Right lobe of liver (tissue), 6 donors: ENCODE data around the gene IGFBP5. TPM values are rescaled to one million over a fixed set of nuclear protein-coding genes. Genes with fewer than 3 reads are reported as not detected.

Experiments used
- ATAC-seq, 4 donors: fragments of 200-7000 bp; cut with Tn5 transposase; one replicate each; pipeline ENCODE4 v1.9.1; 2020; ENCODE audit warnings: mild to moderate bottlenecking in 4 of 4, moderate library complexity in 4 of 4
- DNase-seq, 3 donors: peaks; one replicate each; pipeline ENCODE4 v3.0.0-alpha.2; 2020
- H3K27ac ChIP-seq, 3 donors: fragments of 200-600 bp; one replicate each; pipeline ENCODE4 v1.8.0; 2022
- H3K27me3 ChIP-seq, 2 donors: fragments of 200-600 bp; one replicate each; pipeline ENCODE4 v1.8.0; 2022
- H3K36me3 ChIP-seq, 4 donors: fragments of 200-600 bp; sonication (generic) in 1 of 4; one replicate each; pipeline versions ENCODE4 v1.5.1 to v1.8.0; 2017 to 2022; ENCODE audit warnings: control low read depth in 1 of 4
- H3K4me1 ChIP-seq, 4 donors: fragments of 200-600 bp; sonication (generic) in 1 of 4; one replicate each; pipeline versions ENCODE4 v1.5.1 to v1.8.0; 2017 to 2022; ENCODE audit warnings: control low read depth in 1 of 4
- H3K4me3 ChIP-seq, 3 donors: fragments of 200-600 bp; one replicate each; pipeline ENCODE4 v1.8.0; 2022
- H3K9me3 ChIP-seq, 4 donors: fragments of 200-600 bp; sonication (generic) in 1 of 4; one replicate each; pipeline versions ENCODE4 v1.5.1 to v1.8.0; 2017 to 2022; ENCODE audit warnings: control low read depth in 1 of 4
- POLR2A ChIP-seq: fragments of 450-650 bp; IDR thresholded peaks from one replicate; pipeline ENCODE4 v1.6.1; 2017; ENCODE audit warnings: antibody characterized with exemption, mild to moderate bottlenecking
- WGBS: methylation state at CpG from one replicate; pipeline ENCODE4 v1.1.6; 2018; ENCODE audit warnings: low coverage, low lambda C conversion rate; ENCODE audit not compliant: insufficient coverage; ENCODE audit errors: missing lambda C conversion rate; 5-methylcytosine and 5-hydroxymethylcytosine counted together
- intact Hi-C, 2 donors: fragments of 100-400 bp; cut with DNase I; formaldehyde crosslinking; loops; one replicate each; pipeline versions ENCODE4 v1.11.2 to v1.14.1; 2022
- total RNA-seq, 6 experiments: library from RNA; depleted of rRNA in 2 of 6; stranded (reverse); fragments of >200 nt in 2 of 6; fragmentation: NEBNext Ultra II Directional in 3 of 6; extraction: Animal tissue kit (Norgen Biotek cat#: 25700) in 3 of 6; gene quantifications; one replicate each; pipeline versions ENCODE4 v1.1.0 to v1.2.4, GENCODE V29; 2016 to 2023
- TF ChIP-seq, protein P1 (sequence below), 4 donors: fragments of 200-600 bp in 3 of 4; fragments of 450-650 bp in 1 of 4; IDR thresholded peaks; one replicate each; pipeline versions ENCODE4 v1.5.1 to v1.8.0; 2016 to 2022; ENCODE audit warnings: antibody characterized with exemption in 4 of 4, mild to moderate bottlenecking in 2 of 4
- donor health status: DM: no; HTN: yes; CAD: no.
- donor health status: DM: no; HTN: no; CAD: no.
- donor health status: DM: no; HTN: no; CAD: no.
- donor health status: DM: no; HTN: yes; CAD: no.
- donor health status: DM: no; HTN: yes; CAD: no.

IGFBP5 gene
- total RNA-seq, 6 experiments from 2014 or later = 13.7 to 76.0 (median 30.9) TPM

DNA sequence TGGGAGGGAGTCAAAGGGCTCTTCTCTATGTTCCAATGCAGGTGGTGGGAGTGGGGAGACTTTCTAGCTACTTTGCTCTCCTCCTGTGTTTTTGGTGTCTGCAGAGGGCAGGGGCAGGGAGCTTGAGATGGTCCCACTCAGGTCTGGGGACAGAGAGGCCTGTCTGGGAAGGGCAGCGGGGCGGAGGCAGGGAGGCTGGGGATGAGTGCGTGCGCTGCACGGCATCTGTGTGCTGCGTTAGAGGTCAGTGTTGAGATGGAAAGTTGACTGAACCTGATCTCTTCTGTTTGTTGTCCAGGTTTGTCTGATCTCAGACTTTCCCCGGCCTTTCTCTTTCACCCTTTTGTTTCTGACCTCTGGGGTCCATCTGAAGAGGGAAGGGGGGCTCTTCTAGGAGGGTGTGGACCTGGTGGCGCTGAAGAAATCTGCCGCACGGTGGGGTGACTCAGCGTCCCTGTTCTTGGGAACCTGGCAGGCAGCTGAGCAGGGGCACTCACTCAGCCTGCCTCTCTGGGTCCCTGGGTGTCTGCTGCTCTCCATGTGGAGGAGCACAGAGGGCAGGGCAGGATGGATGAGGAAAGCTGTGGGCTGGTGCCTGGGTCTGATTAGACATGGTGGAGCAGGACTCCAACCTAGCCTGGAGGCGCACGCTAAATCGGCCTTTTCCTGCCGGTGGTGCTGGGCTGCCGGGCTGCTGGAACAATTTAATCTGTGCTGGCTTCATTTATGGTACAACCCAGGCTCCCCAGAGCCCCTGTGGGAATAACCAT, 38.1 kb downstream of the IGFBP5 start:
- Histone ChIP-seq H3K27ac (no peak overlapping the region), H3K36me3 (peaks cover 0 to 32% (median 11%) of the 10 kb centered on the region in 4 donors), H3K9me3 (no peaks in the 10 kb centered on the region), H3K4me3 (no peak overlapping the region), H3K27me3 (no peaks in the 10 kb centered on the region), H3K4me1 (peaks cover 0 to 38% (median 17%) of the 10 kb centered on the region in 4 donors)
- TF ChIP-seq POLR2A = no peak
- TF ChIP-seq, protein P1, sequence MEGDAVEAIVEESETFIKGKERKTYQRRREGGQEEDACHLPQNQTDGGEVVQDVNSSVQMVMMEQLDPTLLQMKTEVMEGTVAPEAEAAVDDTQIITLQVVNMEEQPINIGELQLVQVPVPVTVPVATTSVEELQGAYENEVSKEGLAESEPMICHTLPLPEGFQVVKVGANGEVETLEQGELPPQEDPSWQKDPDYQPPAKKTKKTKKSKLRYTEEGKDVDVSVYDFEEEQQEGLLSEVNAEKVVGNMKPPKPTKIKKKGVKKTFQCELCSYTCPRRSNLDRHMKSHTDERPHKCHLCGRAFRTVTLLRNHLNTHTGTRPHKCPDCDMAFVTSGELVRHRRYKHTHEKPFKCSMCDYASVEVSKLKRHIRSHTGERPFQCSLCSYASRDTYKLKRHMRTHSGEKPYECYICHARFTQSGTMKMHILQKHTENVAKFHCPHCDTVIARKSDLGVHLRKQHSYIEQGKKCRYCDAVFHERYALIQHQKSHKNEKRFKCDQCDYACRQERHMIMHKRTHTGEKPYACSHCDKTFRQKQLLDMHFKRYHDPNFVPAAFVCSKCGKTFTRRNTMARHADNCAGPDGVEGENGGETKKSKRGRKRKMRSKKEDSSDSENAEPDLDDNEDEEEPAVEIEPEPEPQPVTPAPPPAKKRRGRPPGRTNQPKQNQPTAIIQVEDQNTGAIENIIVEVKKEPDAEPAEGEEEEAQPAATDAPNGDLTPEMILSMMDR (IDR thresholded peaks at IDR 0.05) = no peak
- 73% methylated on average over 12 of the region's 16 CpGs for WGBS
- DNase-seq (no peak), ATAC-seq (no peak)
- intact Hi-C loops = no loop called here

DNA sequence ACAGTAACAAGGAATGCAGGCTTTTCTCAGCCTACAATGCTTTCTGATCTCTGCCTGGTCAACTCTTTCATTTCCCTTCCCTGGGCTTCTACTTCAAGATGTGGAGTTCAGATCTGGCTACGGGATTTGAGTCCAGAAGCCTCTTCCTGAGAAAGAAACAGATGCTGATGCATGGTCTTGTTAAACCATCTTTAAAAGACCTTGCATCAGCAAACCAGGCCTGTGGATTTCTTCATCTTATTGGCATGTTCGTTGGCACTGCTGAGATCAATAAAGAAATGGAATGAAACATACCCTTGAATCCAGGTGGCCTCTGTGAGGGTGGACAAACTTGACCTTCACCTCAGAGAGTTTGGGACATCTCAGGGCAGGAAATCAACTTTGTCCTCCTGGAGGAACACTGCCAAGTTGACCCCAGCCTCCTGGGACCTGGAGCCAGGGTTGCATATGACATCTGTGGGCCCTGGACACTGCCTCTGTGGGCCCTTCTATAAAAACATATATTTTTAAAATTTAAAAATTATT, 40.8 kb downstream of the IGFBP5 start:
- H3K9me3 ChIP-seq = no peaks in the 10 kb centered on the region
- no peaks in the 10 kb centered on the region for H3K27me3 ChIP-seq
- ATAC-seq = peak in 2 of 4 donors; percentile 29 to 47
- DNase-seq = no peak
- peaks cover 0 to 65% (median 25%) of the 10 kb centered on the region in 4 donors for H3K4me1 ChIP-seq
- H3K36me3 ChIP-seq = peaks cover 0 to 19% (median 3%) of the 10 kb centered on the region in 4 donors
- intact Hi-C loops = no loop called here
- WGBS = 33% methylated on average over 2 of the region's 2 CpGs
- no peak overlapping the region for H3K4me3 ChIP-seq
- TF ChIP-seq, protein P1 (IDR thresholded peaks at IDR 0.05) = no peak
- no peak for TF ChIP-seq POLR2A
- peak overlapping the region in 1 of 3 donors; percentile 88 for H3K27ac ChIP-seq

DNA sequence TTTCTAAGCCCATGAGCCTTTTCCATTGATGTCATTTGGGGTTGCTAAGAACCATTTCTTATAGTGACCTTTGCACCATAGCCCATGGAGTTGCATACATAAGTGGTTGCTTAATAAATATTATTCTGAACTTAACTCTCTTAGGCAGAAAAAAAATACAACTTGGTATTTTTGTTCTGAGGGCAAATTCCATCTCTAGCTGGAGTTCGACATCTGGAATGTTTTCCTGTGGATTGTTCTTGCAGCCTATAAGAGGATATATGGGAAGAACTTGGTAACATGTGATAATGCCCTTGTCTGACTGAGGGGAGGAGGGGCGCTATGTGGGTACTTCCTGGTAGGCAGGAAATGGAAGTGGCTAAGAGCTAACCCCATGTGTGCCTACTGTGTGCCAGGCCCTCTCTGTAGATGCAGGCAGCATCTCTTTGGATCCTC, 41.4 kb downstream of the IGFBP5 start:
- intact Hi-C loops = no loop called here
- no peak overlapping the region for H3K4me3 ChIP-seq
- DNase-seq (no peak), ATAC-seq (peak in 2 of 4 donors; percentile 3 to 45)
- H3K36me3 ChIP-seq = peaks cover 0 to 15% (median 2%) of the 10 kb centered on the region in 4 donors
- H3K27ac ChIP-seq = peak overlapping the region in 2 of 3 donors; percentile 36 to 88
- no peak for TF ChIP-seq POLR2A
- TF ChIP-seq, protein P1 (IDR thresholded peaks at IDR 0.05) = no peak
- no peaks in the 10 kb centered on the region for H3K27me3 ChIP-seq
- H3K4me1 ChIP-seq = peaks cover 0 to 71% (median 28%) of the 10 kb centered on the region in 4 donors
- 33% methylated on average over 1 of the region's 2 CpGs for WGBS
- H3K9me3 ChIP-seq = no peaks in the 10 kb centered on the region

DNA sequence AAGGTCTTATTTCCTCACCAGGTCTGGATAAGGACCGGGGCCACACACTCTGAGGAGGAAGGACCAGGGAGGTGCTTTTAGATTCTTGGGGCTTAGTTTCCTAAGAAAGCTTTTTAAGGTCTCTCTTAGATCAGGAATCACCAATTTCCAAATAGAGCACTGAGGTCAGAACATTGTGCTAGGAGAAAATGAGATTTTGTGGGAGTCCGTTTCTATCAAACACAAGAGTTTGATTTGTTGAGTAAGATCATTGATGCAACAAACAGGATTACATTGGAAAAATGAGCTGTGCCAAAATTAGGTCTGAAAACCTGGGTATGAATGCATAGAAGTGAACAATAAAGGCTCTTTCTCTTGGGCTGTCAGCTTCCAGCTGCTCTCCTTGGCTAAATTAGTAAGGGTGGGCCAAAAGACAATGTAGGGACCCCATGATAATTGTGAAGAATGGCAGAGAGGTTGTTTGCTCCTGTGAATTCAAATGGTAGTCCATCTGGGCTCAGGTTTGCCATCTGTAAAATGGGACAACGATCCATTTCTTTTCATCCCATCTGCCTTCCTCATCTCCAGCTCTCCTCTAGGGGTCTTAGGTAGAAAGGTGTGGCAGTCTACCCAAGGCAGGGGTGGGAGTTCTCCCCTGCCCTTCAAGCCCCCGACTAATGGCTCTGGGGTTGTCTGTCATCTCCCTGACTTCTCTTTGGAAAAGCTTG, 42.1 kb downstream of the IGFBP5 start:
- intact Hi-C loops = no loop called here
- Histone ChIP-seq H3K4me1 (peaks cover 0 to 75% (median 29%) of the 10 kb centered on the region in 4 donors), H3K36me3 (peaks cover 0 to 11% (median 2%) of the 10 kb centered on the region in 4 donors), H3K4me3 (no peak overlapping the region), H3K27me3 (no peaks in the 10 kb centered on the region), H3K27ac (peak overlapping the region; percentile 23 to 88 (median 36)), H3K9me3 (no peaks in the 10 kb centered on the region)
- ATAC-seq (peak; percentile 2 to 41 (median 12)), DNase-seq (no peak)
- 29% methylated on average over 1 of the region's 4 CpGs for WGBS
- TF ChIP-seq, protein P1 (IDR thresholded peaks at IDR 0.05) = no peak
- TF ChIP-seq POLR2A = no peak
